Measurements from ENCODE around the gene PCDH8. TPM values are rescaled to one million over a fixed set of nuclear protein-coding genes. Genes with fewer than 3 reads are reported as not detected.

PCDH8 gene, protein sequence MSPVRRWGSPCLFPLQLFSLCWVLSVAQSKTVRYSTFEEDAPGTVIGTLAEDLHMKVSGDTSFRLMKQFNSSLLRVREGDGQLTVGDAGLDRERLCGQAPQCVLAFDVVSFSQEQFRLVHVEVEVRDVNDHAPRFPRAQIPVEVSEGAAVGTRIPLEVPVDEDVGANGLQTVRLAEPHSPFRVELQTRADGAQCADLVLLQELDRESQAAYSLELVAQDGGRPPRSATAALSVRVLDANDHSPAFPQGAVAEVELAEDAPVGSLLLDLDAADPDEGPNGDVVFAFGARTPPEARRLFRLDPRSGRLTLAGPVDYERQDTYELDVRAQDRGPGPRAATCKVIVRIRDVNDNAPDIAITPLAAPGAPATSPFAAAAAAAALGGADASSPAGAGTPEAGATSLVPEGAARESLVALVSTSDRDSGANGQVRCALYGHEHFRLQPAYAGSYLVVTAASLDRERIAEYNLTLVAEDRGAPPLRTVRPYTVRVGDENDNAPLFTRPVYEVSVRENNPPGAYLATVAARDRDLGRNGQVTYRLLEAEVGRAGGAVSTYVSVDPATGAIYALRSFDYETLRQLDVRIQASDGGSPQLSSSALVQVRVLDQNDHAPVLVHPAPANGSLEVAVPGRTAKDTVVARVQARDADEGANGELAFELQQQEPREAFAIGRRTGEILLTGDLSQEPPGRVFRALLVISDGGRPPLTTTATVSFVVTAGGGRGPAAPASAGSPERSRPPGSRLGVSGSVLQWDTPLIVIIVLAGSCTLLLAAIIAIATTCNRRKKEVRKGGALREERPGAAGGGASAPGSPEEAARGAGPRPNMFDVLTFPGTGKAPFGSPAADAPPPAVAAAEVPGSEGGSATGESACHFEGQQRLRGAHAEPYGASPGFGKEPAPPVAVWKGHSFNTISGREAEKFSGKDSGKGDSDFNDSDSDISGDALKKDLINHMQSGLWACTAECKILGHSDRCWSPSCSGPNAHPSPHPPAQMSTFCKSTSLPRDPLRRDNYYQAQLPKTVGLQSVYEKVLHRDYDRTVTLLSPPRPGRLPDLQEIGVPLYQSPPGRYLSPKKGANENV
- total RNA-seq: not detected

- Mint-ChIP-seq H3K4me3 (no peak within 1 kb of the TSS), H3K36me3 (no peaks in the 10 kb centered on the region), H3K4me1 (peaks cover 13% of the 10 kb centered on the region), H3K27me3 (peaks cover 80% of the 10 kb centered on the region), H3K9me3 (ENCODE audit: low read depth) (no peaks in the 10 kb centered on the region), H3K27ac (peak within 1 kb of the TSS; percentile 49)
- no peak for ATAC-seq
- CTCF ChIA-PET: no interaction called here
- no peak for DNase-seq
Observed at GRCh38 chr13:52848455-52849195, at the start of gene PCDH8. Gene PCDH8, minus strand, starts transcription at chr13:52848640. Its CDS starts 204 bp downstream, at chr13:52848436.

DNA sequence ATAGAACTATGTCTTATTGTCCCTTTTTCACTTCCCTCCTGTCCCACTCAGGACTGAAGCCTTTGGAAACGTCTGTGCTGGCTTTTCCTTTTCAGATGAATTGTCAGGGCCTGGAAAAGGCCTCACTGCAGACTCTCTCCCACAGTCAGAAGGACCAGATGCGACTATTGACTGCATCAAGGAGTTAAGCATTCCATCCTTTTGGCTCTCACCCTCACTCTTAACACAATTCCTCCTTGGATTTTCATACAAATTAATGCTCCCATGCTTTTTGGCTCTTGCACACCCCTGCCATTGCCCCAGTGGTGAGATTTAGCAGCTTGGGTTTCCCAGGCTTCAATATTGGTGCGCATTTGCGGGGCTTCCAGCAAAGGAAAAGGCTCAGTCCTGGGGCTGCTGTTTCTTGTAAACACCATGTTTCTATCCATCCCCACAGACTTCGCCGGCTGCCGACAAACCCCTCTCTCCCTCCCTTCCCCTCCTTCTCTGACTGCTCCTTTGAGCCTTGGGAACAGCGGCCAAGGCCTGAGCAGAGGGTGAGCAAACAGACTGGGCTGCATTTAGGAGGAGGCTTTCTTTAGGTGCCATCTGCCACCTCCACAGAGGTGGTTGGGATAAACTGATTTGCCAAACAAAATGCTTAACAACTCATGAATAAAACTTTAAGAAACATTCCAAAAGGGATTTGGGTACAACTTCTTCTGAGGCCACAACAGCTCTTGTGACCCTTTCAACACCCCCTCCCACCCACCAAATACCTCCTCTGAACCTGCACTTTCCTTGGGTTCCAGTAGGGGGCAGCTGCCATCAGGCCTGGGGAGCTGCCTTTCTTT, 48.6 kb upstream of the PCDH8 start:
- Mint-ChIP-seq H3K36me3 (no peaks in the 10 kb centered on the region), H3K4me3 (no peak overlapping the region), H3K27me3 (peaks cover 7% of the 10 kb centered on the region), H3K4me1 (no peaks in the 10 kb centered on the region), H3K27ac (no peak overlapping the region), H3K9me3 (ENCODE audit: low read depth) (no peaks in the 10 kb centered on the region)
- DNase-seq (no peak), ATAC-seq (no peak)
- CTCF ChIA-PET: interaction anchor here (0.7 kb wide), 1 partner anchor 44 kb away, joined by 3 read pairs; no protein-coding TSS in a partner anchor

- no peak overlapping the region for H3K4me3 Mint-ChIP-seq
- ATAC-seq: no peak
- CTCF ChIA-PET: no interaction called here
- H3K9me3 Mint-ChIP-seq (ENCODE audit: low read depth): no peaks in the 10 kb centered on the region
- no peak overlapping the region for H3K27ac Mint-ChIP-seq
- no peak for DNase-seq
- peaks cover 8% of the 10 kb centered on the region for H3K27me3 Mint-ChIP-seq
- H3K4me1 Mint-ChIP-seq: no peaks in the 10 kb centered on the region
- no peaks in the 10 kb centered on the region for H3K36me3 Mint-ChIP-seq
Observed at GRCh38 chr13:52894413-52894812, 46.0 kb upstream of the PCDH8 start.

DNA sequence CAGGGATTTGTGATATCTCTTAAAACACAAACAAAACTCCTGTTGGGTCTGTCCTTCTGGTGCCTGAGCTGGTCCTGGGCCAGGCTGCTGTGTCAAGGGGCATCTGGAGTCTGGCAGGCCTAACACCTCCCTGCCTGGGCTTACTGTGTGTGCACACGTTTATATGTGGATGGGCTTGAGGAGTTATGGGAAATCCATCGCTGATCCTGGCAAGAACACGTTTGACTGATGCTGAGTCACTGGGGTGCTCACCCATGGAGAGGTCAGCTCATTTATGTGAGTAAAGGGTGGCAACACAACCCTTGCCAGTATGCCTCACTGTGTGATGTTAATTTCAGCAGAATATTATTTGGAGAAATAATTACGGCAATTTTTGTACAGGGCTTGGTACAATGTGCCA, 44.5 kb upstream of the PCDH8 start:
- DNase-seq: no peak
- Mint-ChIP-seq H3K27me3 (peaks cover 8% of the 10 kb centered on the region), H3K9me3 (ENCODE audit: low read depth) (no peaks in the 10 kb centered on the region), H3K27ac (no peak overlapping the region), H3K36me3 (no peaks in the 10 kb centered on the region), H3K4me3 (no peak overlapping the region), H3K4me1 (no peaks in the 10 kb centered on the region)
- ATAC-seq: no peak
- CTCF ChIA-PET: no interaction called here

GRCh38 chr13:52891706-52892105, 43.3 kb upstream of the PCDH8 start:
- no peak for DNase-seq
- no peaks in the 10 kb centered on the region for H3K4me1 Mint-ChIP-seq
- no peak for ATAC-seq
- H3K36me3 Mint-ChIP-seq: no peaks in the 10 kb centered on the region
- no peak overlapping the region for H3K4me3 Mint-ChIP-seq
- CTCF ChIA-PET: no interaction called here
- no peak overlapping the region for H3K27ac Mint-ChIP-seq
- no peaks in the 10 kb centered on the region for H3K9me3 Mint-ChIP-seq (ENCODE audit: low read depth)
- peaks cover 8% of the 10 kb centered on the region for H3K27me3 Mint-ChIP-seq

DNA sequence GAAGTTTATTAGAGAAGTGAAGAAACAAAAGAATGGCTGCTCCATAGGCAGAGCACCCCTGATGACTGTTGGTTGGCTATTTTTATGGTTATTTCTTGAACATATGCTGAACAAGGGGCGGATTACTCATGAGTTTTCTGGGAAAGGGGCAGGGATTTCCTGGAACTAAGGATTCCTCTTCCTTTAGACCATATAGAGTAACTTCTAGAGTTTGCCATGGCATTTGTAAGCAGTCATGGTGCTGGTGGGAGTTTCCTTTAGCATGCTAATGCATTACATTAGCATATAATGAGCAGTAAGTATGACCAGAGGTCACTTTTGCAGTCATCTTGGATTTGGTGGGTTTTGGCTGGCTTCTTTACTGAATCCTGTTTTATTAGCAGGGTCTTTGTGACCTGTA, 38.7 kb upstream of the PCDH8 start:
- no peaks in the 10 kb centered on the region for H3K36me3 Mint-ChIP-seq
- no peak overlapping the region for H3K4me3 Mint-ChIP-seq
- ATAC-seq (no peak), DNase-seq (no peak)
- no peaks in the 10 kb centered on the region for H3K9me3 Mint-ChIP-seq (ENCODE audit: low read depth)
- H3K4me1 Mint-ChIP-seq: no peaks in the 10 kb centered on the region
- CTCF ChIA-PET: no interaction called here
- H3K27ac Mint-ChIP-seq: no peak overlapping the region
- H3K27me3 Mint-ChIP-seq: peaks cover 2% of the 10 kb centered on the region

DNA sequence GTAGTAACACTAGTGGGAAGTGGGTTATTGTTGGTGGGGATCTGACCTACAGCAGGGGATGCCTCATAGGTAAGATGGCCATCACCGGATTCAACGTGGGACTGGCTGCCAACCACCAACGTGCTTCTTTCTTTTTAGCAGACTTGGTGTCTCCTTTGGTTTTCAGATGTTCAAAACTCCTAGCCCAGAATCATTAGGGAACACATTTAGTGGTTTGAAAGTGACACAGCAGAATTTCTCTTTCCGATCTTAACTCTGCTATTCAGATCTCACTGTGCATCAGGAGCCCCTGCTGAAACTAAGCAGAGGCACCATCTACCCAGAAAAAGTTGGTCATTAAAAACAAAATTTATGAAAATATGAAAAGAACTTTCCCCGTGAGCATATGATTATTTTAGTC, 36.7 kb upstream of the PCDH8 start:
- Mint-ChIP-seq H3K36me3 (no peaks in the 10 kb centered on the region), H3K4me1 (no peaks in the 10 kb centered on the region), H3K9me3 (ENCODE audit: low read depth) (no peaks in the 10 kb centered on the region), H3K4me3 (no peak overlapping the region), H3K27me3 (no peaks in the 10 kb centered on the region), H3K27ac (no peak overlapping the region)
- CTCF ChIA-PET: no interaction called here
- DNase-seq: no peak
- ATAC-seq: no peak

- no peaks in the 10 kb centered on the region for H3K9me3 Mint-ChIP-seq (ENCODE audit: low read depth)
- no peak overlapping the region for H3K4me3 Mint-ChIP-seq
- no peak for DNase-seq
- H3K27me3 Mint-ChIP-seq: no peaks in the 10 kb centered on the region
- ATAC-seq: no peak
- no peaks in the 10 kb centered on the region for H3K36me3 Mint-ChIP-seq
- H3K27ac Mint-ChIP-seq: no peak overlapping the region
- H3K4me1 Mint-ChIP-seq: no peaks in the 10 kb centered on the region
- CTCF ChIA-PET: no interaction called here
Observed at GRCh38 chr13:52884429-52885010, 36.1 kb upstream of the PCDH8 start.

- H3K36me3 Mint-ChIP-seq: no peaks in the 10 kb centered on the region
- no peak for ATAC-seq
- H3K4me1 Mint-ChIP-seq: no peaks in the 10 kb centered on the region
- no peaks in the 10 kb centered on the region for H3K27me3 Mint-ChIP-seq
- no peak for DNase-seq
- no peak overlapping the region for H3K4me3 Mint-ChIP-seq
- H3K9me3 Mint-ChIP-seq (ENCODE audit: low read depth): peaks cover 4% of the 10 kb centered on the region
- no peak overlapping the region for H3K27ac Mint-ChIP-seq
- CTCF ChIA-PET: no interaction called here
Observed at GRCh38 chr13:52882785-52883184, 34.3 kb upstream of the PCDH8 start.

- no peak overlapping the region for H3K4me3 Mint-ChIP-seq
- peaks cover 8% of the 10 kb centered on the region for H3K9me3 Mint-ChIP-seq (ENCODE audit: low read depth)
- ATAC-seq (no peak), DNase-seq (no peak)
- H3K4me1 Mint-ChIP-seq: no peaks in the 10 kb centered on the region
- no peaks in the 10 kb centered on the region for H3K36me3 Mint-ChIP-seq
- no peaks in the 10 kb centered on the region for H3K27me3 Mint-ChIP-seq
- CTCF ChIA-PET: no interaction called here
- no peak overlapping the region for H3K27ac Mint-ChIP-seq
Observed at GRCh38 chr13:52879950-52880741, 31.7 kb upstream of the PCDH8 start.

GRCh38 chr13:52878831-52879230, 30.4 kb upstream of the PCDH8 start:
- no peaks in the 10 kb centered on the region for H3K27me3 Mint-ChIP-seq
- CTCF ChIA-PET: no interaction called here
- H3K27ac Mint-ChIP-seq: no peak overlapping the region
- H3K4me3 Mint-ChIP-seq: no peak overlapping the region
- DNase-seq (no peak), ATAC-seq (no peak)
- peaks cover 1% of the 10 kb centered on the region for H3K36me3 Mint-ChIP-seq
- peaks cover 8% of the 10 kb centered on the region for H3K9me3 Mint-ChIP-seq (ENCODE audit: low read depth)
- H3K4me1 Mint-ChIP-seq: no peaks in the 10 kb centered on the region

- H3K27ac Mint-ChIP-seq: no peak overlapping the region
- H3K27me3 Mint-ChIP-seq: no peaks in the 10 kb centered on the region
- no peak for ATAC-seq
Observed at GRCh38 chr13:52870143-52870542, 21.7 kb upstream of the PCDH8 start.

More at GRCh38 chr13:52870143-52870542, 21.7 kb upstream of the PCDH8 start:
- CTCF ChIA-PET: no interaction called here
- peaks cover 4% of the 10 kb centered on the region for H3K4me1 Mint-ChIP-seq
- peaks cover 1% of the 10 kb centered on the region for H3K36me3 Mint-ChIP-seq
- no peak overlapping the region for H3K4me3 Mint-ChIP-seq
- DNase-seq: no peak
- no peaks in the 10 kb centered on the region for H3K9me3 Mint-ChIP-seq (ENCODE audit: low read depth)

Data from activated CD8-positive, alpha-beta memory T cell treated with anti-CD3 and anti-CD28 coated beads, Interleukin-2, amount 10 ng/mL, durations not matched to agents 7 days and 5 days (primary cell).